SIG-M5 treated with dmso at 0.1 percent for 504 hours (cell line): Measurements from ENCODE around the gene CIB1.
"Not testable (repeated sequence)": the region's sequence is repeated elsewhere in the genome, so short reads cannot be mapped to it uniquely, and the experiment has no call there.

Experiments
- DNase-seq: peaks from one replicate; lab custom pipeline; 2025; ENCODE audit not compliant: unreplicated experiment; lab: John Stamatoyannopoulos, UW

Gene CIB1

DNA sequence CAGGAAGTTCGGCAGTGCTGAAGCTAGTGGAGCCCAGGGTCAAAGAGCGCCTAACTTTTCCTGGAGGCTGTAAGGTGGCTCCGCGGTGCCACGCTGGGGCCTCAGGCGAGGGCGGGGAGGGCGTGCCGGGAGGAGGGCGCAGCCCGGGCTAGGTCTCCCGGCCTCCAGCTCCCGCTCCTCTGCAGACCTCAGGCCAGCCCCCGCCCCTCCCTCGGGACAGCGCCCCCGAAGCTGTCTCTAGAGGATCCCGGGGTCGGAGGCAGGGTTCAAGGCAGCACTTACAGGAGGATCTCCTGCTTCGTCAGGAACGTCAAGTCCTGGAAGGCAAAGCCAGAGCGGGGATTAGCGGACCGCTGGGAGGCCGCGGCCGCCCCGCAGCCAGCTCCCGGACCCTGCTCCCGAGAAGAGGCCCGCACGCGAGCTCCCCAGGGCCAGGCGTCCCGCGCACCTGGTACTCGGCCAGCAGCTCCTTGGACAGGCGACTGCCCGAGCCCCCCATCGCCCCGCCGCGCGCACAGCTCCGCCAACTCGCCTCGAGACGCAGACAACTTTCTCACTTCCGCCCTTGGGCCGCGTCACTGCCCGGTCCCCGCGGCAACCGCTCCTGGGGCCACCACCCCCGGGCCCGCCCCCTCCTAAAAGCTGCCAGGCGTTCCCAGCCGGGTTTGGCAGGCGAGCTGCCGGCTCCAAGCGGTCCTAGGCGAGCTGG lies at the start of gene CIB1:
Gene CIB1 (minus strand): TSS at position 555 of the 709 bp plus-strand sequence. CDS start 56 bp downstream, at position 499.
- peak; percentile 94 for DNase-seq

- not testable (repeated sequence) for DNase-seq
Measured at GRCh38 chr15:90281637-90282036, 47.9 kb upstream of the CIB1 start.

GRCh38 chr15:90280743-90281142 lies 47.0 kb upstream of the CIB1 start:
- DNase-seq = not testable (repeated sequence)

DNA sequence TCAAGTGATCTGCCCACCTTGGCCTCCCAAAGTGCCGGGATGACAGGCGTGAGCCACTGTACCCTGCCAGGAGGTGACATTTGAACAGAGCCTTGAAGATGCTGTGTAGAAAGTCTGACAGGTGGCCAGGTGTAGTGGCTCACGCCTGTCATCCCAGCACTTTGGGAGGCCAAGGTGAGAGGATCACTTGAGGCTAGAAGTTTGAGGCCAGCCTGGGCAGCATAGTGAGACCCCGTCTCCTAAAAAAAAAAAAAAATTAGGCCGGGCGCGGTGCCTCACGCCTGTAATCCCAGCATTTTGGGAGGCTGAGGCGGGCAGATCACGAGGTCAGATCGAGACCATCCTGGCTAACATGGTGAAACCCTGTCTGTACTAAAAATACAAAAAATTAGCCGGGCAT lies 44.7 kb upstream of the CIB1 start:
- DNase-seq = not testable (repeated sequence)

DNA sequence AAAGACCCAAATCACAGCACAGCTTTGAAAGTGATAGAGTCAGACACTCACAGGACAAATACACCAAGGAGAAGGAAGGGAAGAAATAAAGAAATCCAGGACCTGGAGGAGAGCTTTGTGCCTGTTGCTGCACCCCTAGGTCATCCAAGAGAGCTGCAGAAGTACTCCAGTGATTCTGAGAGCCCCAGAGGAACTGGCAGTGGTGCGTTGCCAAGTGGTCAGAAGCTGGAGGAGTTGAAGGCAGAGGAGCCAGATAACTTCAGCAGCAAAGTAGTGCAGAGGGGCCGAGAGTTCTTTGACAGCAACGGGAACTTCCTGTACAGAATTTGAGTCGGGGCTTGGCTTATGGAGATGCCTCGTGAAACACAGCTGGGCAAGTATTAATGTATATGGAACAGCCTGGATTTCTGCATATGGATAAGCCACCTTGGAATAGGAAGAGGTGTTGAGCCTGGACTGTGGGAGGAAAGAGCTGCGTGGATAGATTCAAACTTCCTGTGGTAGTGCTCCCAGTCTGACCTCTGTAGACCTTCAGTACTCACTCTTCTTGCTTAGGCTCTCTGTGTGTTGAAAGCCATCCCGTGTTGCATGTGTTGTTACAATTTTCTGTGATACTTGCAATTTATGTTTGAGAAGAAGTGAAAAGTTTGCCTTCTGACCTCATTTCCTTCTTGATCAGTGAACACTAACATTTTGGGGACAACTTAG lies 37.9 kb upstream of the CIB1 start:
- no peak for DNase-seq

DNA sequence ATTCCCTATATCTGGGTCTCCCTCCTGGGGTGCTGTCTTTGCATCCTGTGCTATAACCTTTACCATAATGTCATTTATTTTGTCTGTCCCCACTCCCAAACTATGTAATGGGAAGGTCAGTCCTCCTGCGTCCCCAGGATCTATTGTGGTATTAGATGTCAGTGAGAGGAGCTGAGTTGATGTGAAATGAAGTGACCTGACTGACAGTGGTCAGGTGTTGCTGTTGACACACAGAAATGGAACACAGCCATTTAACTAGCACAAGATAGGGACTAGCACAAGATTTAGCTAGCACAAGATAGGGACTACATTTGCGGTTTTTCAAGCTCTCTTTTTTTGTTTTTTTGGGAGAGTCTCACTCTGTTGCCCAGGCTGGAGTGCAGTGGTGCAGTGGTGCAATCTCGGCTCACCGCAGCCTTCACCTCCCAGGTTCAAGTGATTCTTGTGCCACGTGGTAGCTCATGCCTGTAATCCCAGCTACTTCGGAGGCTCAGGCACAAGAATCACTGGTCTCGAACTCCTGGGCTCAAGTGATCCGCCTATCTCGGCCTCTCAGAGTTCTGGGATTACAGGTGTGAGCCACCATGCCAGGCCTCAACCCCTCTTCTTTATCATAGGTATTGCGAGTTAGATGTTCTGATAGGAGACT lies 36.9 kb upstream of the CIB1 start:
- no peak for DNase-seq

DNA sequence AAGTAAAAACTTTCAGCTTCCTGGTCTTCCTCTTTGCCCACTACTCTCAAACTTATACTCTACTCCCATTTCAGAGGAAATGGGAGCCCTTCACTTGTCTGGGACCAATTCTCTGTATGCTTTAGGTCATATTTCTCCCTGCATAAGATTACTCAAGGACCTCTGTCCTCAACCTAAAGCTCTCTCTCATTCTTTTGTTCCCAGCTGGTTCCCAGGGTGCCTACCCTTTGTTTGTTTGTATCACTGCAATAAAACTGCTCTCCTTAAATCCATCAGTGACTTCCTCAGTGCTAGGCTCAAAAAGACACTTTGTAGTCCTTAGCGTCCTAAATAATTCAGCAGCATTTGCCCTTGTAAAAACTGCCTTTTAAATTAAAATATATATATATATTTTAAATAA lies 34.7 kb upstream of the CIB1 start:
- DNase-seq = peak; percentile 1

GRCh38 chr15:90266485-90266884 lies 32.7 kb upstream of the CIB1 start:
- peak; percentile 10 for DNase-seq

DNA sequence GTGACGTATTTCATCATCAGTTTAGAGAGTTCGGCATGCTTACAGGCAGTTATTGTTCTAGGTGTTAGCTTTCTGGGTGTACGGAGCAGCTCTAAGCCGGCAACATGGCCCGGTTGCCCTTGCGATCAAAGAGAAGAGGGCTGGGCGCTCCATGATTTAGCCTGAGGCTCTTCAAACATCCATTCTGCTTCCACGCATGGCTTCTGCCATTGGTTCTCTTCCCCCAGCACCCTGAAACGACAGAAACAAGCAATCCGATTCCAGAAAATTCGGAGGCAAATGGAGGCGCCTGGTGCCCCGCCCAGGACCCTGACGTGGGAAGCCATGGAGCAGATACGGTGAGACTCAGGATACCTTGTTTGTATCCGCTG lies 32.3 kb upstream of the CIB1 start:
- DNase-seq = peak; percentile 56

GRCh38 chr15:90265271-90266060 lies 31.7 kb upstream of the CIB1 start, which contains the start of gene NGRN:
Gene NGRN (plus strand): TSS chr15:90265672. CDS start chr15:90265713, 41 bp downstream.
- peak; percentile 93 for DNase-seq

- DNase-seq = peak; percentile 5
Measured at GRCh38 chr15:90264671-90265070, 30.9 kb upstream of the CIB1 start.

- DNase-seq = no peak
Measured at GRCh38 chr15:90262426-90262825, 28.7 kb upstream of the CIB1 start.

GRCh38 chr15:90261811-90262210 lies 28.1 kb upstream of the CIB1 start:
- DNase-seq = no peak

GRCh38 chr15:90260731-90261130 lies 27.0 kb upstream of the CIB1 start:
- not testable (repeated sequence) for DNase-seq

DNA sequence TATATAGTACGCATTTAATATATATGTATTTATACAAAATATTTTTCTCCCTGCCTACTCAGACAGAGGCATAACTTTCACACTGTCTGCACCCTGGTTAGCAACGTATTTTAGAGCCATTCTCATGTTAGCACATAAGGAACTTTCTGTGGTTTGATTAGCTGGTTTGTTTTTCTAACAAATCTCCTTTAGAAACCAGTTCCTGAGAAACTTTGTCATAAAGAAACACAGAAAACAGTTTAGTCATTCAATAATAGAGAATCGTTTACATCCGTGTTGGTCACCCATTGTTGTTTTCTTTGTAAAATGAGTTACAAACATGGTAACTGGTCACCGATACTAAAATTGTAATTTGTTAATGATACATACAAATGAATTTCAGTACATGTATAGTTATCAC lies 25.8 kb upstream of the CIB1 start:
- DNase-seq = no peak

GRCh38 chr15:90257776-90258175 lies 24.0 kb upstream of the CIB1 start:
- no peak for DNase-seq

GRCh38 chr15:90249203-90249863 lies 15.6 kb upstream of the CIB1 start, which contains the start of gene TTLL13:
Gene TTLL13 (plus strand): TSS chr15:90249556. CDS start chr15:90250631, 1,075 bp downstream.
- DNase-seq = peak; percentile 69

GRCh38 chr15:90248789-90249202 lies 15.1 kb upstream of the CIB1 start:
- no peak for DNase-seq

- no peak for DNase-seq
Measured at GRCh38 chr15:90243943-90244639, 10.3 kb upstream of the CIB1 start.
